GM21423 (cell line): ENCODE measurements around the gene TRMT10A.
"Not testable (repeated sequence)": the region's sequence is repeated elsewhere in the genome, so short reads cannot be mapped to it uniquely, and the experiment has no call there.

Experiments
- ATAC-seq: cut with Tn5 transposase; IDR thresholded peaks from one replicate; pipeline ENCODE4 v1.9.1; 2021; ENCODE audit warnings: mild to moderate bottlenecking, moderate library complexity; ENCODE audit not compliant: unreplicated experiment

Gene TRMT10A

DNA sequence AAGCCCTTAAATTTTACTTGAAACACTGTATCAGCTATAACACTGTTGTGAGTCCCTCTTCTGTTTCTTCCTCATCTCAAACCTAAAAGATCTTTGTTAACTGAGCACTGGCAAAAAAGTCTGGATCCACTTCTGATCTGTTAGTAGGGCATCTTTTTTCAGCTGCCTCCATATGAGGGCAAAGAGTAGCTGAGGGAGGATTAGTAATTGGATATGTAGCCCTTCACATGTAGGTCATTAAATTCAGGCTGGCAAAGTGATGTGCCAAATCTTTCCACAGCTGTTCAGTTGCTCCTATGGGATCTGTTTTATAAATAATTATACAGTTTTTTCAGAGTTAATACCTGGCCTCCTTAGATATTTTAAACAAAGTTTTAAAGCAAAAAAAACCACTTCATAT, 1.1 kb upstream of the TRMT10A start:
- ATAC-seq, result no peak

DNA sequence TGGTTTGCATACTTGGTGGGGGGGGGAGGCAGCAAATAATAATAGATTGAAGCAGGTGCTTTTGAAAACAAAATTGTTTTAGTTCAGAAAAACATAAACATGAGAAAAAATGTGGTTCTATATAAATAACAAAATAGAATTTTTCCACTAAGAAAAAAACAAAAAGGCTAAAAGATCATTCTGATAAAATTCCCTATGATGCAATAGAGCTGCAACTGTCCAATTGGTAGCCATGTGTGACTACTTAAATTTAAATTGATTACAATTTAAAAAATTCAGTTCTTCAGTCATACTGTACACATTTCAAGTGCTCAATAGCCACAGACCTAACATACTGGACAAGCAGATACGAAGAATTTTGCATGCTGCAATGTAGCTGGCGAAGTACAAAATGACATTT, 11.0 kb downstream of the TRMT10A start:
- no peak for ATAC-seq

DNA sequence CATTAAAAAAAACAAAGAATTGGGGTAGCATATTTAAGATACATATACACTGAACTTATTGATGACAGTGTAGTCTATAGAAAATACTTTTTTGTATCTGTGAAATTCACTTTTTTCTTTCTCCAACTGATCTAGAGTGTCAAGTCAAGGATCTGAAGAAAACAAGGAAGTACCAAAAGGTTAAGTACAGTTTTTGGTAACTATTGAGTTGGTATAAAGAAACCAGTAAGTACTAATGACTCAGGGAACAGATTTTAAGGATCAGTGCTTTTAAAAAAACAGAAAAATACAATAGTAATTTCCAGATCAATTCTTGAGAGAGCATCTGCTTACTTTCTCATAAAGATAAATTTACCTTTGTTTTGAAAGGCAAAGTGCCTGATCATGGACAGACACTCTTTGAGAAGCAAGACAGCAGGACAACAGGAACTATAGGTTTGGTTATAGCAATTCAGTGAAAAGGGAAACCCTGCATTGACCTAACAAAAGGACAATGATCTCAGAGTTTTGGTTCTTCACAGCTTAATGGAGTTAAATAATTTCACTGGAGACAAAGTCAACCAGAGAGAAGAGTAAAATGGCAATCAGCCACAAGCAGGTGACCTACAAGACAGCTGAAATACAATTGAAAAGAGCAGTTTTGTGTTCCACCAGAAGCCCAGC, 23.4 kb downstream of the TRMT10A start:
- ATAC-seq, result no peak

DNA sequence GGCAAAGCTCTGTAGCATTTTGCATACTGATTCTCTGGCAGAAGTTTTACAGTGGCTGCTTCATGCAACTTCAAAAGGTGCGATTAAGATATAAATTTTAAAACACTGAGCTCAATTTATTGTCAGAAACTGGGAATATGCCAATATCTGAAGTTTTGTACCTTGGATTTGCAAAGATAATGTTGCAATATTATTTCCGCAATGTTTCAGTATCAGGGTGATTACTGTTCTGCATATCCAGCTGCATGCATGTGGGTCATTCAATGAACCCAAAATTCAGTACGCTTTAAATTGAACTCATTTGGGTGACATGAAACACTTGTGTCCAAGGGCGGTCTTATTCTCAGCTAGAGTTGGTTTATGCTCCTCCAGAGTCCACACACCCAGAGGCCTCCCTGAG, 26.2 kb downstream of the TRMT10A start:
- ATAC-seq, result no peak

GRCh38 chr4:99536848-99537247, 27.0 kb downstream of the TRMT10A start:
- ATAC-seq, result no peak

GRCh38 chr4:99536271-99536670, 27.6 kb downstream of the TRMT10A start:
- ATAC-seq, result no peak

GRCh38 chr4:99534699-99535098, 29.1 kb downstream of the TRMT10A start:
- ATAC-seq, result not testable (repeated sequence)

DNA sequence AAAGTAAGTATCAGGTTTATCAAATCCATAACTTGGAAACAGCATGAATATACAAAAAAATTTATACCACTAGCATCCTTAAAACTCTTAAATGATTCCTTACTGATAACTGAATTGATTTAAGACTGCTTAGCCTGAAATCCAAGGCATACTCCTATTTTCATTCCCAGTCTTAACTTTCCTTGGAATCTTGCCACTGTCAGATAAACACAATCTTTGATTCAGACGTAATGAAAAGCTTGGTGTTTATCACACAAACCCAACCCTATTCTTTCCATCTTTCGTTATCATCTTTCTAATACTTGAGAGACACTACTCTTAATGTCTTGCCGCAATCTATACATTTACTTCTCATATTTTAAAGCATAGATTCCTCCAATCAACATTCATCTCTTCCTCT, 33.9 kb downstream of the TRMT10A start:
- no peak for ATAC-seq

- ATAC-seq, result no peak
Measured at GRCh38 chr4:99529228-99529627, 34.6 kb downstream of the TRMT10A start.

GRCh38 chr4:99518601-99519295, 45.1 kb downstream of the TRMT10A start:
- ATAC-seq, result no peak

DNA sequence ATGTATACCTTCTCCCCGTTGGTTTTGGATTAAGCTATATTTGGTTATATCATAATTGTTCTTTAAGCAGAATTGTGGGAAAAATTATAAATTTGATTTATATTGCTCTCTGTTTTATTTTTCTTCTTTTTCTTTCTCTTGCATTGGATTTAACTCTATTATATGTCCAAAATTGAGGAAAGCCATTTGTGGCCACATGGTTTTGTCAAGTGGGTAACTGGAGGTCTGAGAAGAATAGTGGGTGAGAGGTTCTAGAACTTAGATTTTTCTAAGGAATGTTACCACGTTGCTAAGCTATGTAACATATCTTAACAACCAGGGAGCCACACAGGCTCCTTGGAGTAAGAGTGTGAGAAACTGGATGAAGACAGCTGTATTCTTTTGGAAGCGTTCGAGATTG, 53.1 kb downstream of the TRMT10A start, which contains the start of gene C4orf17:
TSS of gene C4orf17 (plus strand) at position 301 of the 400 bp plus-strand sequence. CDS start 2,061 bp downstream, outside the sequence.
- ATAC-seq, result no peak

DNA sequence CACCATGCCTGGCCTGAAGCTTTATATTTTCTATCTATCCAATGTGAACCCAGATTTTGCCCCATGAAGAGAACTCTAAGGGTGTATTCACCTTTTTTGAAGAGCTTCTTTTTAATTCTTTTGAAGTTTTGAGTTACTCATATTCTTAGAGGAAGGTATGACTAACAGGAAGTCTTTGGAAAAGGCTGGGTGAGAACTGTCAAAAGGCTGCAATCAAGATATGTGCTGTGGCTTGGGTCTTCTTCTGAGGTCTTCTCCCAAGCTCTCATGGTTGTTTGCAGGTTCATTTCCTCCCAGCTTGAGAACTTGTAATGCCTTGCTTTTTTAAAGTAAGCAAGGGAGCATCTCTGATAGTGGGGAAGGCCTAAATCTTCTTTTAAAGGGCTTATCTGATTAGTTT, 56.1 kb downstream of the TRMT10A start:
- no peak for ATAC-seq

DNA sequence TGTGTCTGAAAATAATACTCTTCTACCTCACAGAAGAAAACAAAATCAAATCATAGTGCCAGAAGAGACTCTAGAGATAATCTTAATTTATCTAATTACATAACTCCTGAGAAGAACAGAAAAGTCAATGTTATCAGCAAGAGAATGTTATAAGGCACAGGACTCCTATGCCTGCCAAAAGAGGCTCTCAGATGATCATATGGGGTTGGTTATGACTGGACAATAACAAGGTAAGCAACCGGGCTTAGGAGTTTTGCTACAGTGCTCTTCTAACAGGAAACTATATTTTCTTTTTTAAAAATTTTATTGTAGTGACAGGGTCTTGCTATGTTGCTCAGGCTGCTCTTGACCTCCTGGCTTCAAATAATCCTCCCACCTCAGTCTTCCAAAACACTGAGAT, 56.5 kb downstream of the TRMT10A start:
- ATAC-seq, result no peak

DNA sequence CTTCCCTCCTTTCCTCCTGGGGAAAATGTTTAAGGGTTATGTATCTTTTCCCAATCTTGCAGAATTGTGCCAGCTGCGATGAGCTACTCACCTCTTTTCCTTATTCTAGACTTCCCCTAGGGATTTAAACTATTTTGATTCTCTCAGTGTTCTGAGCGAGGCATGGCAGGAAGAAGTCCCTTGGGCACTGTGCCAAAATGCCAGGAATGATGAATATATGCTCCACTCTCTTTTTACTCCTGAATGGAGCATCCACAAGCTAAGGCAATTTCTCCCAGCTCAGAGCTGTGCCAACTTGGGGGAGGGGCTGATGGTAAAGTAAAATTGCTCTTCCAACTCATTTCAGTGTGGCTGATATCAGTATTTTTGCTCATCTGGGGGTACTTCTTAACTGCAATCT, 57.1 kb downstream of the TRMT10A start:
- ATAC-seq, result no peak

DNA sequence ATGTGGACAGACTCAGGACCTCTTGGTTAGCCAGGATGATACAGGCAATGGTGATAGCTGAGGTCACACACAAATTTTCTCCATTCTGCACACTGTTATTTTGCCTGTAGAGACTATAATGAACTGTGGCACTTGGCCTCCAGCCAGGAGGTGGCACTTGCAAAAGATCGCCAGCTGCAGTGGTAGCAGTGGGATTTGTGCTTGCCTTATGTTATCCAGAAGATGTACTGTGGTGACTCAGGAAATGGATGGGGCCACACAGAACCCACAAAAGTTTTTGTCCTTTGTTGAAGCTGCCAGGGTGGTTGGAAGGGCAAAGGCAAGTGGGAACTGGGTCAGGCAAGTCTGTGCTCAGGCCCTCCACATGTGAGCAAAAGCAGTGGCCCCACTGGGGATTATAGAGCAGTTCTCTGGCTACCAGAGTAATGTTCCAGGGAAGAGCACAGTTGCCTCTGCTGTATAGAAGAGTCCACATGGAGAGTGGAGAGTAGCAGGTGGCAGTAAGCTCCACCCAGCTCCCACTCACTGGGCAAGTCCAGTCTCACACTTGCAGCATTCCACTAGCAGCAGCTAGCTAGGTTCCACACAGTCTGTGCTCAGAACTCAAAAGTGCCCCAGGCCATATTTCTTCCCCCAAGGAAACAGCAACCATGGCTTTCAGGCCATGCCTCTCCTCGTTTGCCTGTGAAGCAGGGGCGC, 58.9 kb downstream of the TRMT10A start:
- ATAC-seq, result no peak
